ENCODE results near the gene BCKDHA.

DNA sequence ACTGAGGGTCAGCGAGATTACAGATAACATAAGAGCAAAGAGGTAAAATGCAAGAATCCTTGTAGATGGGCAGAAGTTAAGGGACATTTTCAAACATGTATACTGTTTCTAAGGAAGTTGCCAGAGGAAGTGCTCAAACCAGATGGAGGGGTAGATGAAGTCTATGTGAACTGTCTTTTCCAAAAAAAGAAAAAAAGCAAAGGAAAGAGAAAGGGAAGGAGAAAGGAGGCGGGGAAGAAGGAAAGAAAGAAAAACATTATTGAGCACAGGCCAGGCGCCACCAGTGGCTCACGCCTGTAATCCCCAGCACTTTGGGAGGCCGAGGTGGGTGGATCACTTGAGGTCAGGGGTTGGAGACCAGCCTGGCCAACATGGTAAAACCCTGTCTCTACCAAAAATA is 36.8 kb downstream of the BCKDHA start:
- TF ChIP-seq CTCF (IDR thresholded peaks at IDR 0.05) = no peak
- TF ChIP-seq POLR2A (IDR thresholded peaks at IDR 0.05) = no peak
